Measurements from ENCODE around the gene RIOK3. TPM values are rescaled to one million over a fixed set of nuclear protein-coding genes. Genes with fewer than 3 reads are reported as not detected.

RIOK3 gene
- polyA plus RNA-seq, 1 experiment, result 48.2 TPM

DNA sequence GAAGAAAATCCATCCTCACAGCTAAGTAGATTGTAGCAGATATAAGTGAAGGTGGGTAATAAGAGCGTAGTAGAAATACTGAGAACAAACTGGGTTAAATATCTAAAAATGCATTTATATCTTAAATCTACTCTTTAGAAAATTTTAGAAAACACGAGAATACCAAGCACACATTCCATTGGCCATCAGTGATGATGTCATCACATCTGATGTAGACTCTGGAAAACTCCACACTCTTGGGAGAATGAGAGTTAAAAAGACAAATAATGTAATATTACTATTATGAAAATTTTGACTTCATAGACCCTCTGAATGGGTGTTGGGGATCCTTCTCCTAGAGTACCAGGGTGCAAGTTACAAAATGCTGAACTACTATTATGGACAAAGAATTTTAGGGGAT is 3.7 kb downstream of the RIOK3 start:
- no peak overlapping the region for H3K27ac ChIP-seq (ENCODE audit: low read depth, low read length)
- H3K27me3 ChIP-seq (ENCODE audit: control insufficient read depth, insufficient read depth, low read length), result no peaks in the 10 kb centered on the region
- ChIA-PET CTCF (interaction anchor here (0.8 to 1.3 kb wide), 2 partner anchors 41 to 325 kb away, joined by 3 to 4 read pairs; no protein-coding TSS in a partner anchor), POLR2A (no interaction called here)
- H3K9me3 ChIP-seq (ENCODE audit: control insufficient read depth, insufficient read depth, low read length), result no peaks in the 10 kb centered on the region
- no peak for DNase-seq (ENCODE audit: low read depth, low spot score)
- TF ChIP-seq, protein P1, sequence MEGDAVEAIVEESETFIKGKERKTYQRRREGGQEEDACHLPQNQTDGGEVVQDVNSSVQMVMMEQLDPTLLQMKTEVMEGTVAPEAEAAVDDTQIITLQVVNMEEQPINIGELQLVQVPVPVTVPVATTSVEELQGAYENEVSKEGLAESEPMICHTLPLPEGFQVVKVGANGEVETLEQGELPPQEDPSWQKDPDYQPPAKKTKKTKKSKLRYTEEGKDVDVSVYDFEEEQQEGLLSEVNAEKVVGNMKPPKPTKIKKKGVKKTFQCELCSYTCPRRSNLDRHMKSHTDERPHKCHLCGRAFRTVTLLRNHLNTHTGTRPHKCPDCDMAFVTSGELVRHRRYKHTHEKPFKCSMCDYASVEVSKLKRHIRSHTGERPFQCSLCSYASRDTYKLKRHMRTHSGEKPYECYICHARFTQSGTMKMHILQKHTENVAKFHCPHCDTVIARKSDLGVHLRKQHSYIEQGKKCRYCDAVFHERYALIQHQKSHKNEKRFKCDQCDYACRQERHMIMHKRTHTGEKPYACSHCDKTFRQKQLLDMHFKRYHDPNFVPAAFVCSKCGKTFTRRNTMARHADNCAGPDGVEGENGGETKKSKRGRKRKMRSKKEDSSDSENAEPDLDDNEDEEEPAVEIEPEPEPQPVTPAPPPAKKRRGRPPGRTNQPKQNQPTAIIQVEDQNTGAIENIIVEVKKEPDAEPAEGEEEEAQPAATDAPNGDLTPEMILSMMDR (IDR thresholded peaks at IDR 0.05; ENCODE audit: low read depth, low read length), result no peak
- H3K4me3 ChIP-seq (ENCODE audit: low read depth, low read length), result no peak overlapping the region

DNA sequence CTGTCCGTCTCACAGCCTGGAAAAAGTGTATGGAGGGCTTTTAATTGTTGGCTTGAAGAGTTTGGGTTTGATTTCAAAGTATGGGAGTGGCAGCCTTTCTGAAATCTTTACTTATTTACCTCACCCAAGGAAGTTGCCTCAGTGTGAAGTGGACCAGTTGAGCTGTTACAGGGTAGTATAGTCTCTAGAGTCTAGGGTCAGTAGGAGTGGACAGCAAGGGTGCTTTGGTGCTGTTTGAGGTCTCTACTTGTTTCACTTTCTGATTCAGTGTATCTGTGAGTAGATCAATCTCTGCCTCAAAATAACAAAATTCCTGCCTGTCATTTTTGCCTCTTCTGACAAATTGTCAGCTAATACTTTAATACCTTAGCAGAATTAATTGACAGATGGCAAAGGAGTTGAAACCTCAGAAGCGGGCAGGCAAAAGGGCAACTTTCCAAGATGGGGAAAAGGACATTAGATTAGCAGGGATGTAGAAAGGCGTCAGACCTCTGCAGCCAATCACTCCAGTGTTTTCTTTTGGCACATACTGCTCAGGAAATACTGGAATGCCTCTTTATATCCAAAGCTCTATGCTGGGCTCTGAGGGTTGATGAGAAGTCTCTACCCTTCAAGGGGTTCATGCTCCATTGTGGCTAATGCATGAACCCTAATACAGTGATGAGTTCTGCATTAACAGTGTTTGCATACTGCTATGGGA is 5.9 kb downstream of the RIOK3 start:
- TF ChIP-seq, protein P1 (IDR thresholded peaks at IDR 0.05; ENCODE audit: low read depth, low read length), result no peak
- CTCF ChIA-PET, result no interaction called here
- H3K27me3 ChIP-seq (ENCODE audit: control insufficient read depth, insufficient read depth, low read length), result no peaks in the 10 kb centered on the region
- no peak overlapping the region for H3K4me3 ChIP-seq (ENCODE audit: low read depth, low read length)
- H3K27ac ChIP-seq (ENCODE audit: low read depth, low read length), result peak overlapping the region; percentile 25
- POLR2A ChIA-PET, result no interaction called here
- no peak for DNase-seq (ENCODE audit: low read depth, low spot score)
- no peaks in the 10 kb centered on the region for H3K9me3 ChIP-seq (ENCODE audit: control insufficient read depth, insufficient read depth, low read length)

DNA sequence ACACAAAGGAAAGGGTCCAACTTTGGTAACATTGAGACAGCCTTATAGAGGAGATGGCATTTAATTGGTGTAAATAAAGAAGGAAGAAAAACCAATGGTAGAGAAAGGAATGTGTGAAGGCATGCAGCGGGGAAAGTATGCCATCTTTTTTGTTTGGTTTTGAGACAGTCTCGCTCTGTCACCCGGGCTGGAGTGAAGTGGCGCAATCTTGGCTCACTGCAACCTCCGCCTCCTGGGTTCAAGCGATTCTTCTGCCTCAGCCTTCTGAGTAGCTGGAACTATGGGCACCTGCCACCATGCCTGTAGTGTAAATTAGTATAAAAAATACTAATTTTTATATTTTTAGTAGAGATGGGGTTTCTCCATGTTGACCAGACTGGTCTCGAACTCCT is 6.4 kb downstream of the RIOK3 start:
- POLR2A ChIA-PET, result no interaction called here
- H3K4me3 ChIP-seq (ENCODE audit: low read depth, low read length), result no peak overlapping the region

DNA sequence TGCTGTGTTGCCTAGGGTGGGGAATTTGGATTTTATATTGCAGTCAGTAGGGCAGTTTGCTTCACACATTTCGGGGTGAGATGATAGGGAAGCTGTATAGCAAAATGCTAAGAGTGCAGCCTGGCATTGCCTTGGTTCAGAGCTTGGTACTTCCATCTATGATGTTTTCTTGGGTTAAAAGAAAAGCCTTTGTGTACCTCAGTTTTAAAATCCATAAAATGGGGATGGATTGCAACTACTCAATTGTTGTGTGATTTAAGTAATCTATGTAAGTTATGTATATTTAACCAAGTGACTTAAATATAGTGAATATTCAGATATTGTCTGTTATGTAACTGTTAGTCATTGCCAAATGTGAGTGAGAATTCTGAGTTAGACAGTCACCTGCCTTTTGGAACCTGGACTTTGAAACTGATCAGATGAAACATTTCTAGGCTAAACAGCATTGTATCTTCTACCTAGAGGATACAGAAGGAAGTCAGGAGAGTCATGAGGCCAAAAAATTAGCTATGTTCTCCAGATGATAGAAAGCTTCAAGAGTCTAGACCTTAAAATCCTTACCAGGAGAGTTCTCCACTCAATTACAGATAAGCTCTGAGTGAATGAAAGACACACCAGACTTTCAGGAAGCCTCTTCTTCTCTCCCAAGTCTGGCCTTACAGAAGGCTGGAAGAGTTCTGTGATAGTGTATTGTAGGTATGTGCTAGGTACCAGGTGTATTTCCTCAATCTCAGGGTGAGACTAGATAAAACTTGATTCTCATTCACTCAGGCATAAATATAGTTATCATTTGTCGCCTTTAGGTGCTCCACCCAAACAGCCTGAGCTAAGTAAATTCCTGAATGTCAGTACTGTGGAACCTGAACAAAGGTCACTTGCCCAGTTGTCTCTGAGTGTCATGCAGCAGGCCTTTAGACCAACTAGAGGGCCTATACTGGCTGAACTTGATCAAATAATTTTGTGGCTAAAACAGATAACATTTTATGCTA is 7.5 kb downstream of the RIOK3 start:
- DNase-seq (ENCODE audit: low read depth, low spot score), result no peak
- no peak overlapping the region for H3K27ac ChIP-seq (ENCODE audit: low read depth, low read length)
- no peak overlapping the region for H3K4me3 ChIP-seq (ENCODE audit: low read depth, low read length)
- ChIA-PET CTCF (interaction anchor here (1.1 to 1.4 kb wide), 2 partner anchors 9 to 429 kb away, joined by 3 to 4 read pairs; no protein-coding TSS in a partner anchor), POLR2A (no interaction called here)
- TF ChIP-seq, protein P1 (IDR thresholded peaks at IDR 0.05; ENCODE audit: low read depth, low read length), result no peak
- no peaks in the 10 kb centered on the region for H3K27me3 ChIP-seq (ENCODE audit: control insufficient read depth, insufficient read depth, low read length)
- no peaks in the 10 kb centered on the region for H3K9me3 ChIP-seq (ENCODE audit: control insufficient read depth, insufficient read depth, low read length)

More for the DNA sequence above, 6.4 kb downstream of the RIOK3 start:
- TF ChIP-seq, protein P1 (IDR thresholded peaks at IDR 0.05; ENCODE audit: low read depth, low read length), result no peak
- Histone ChIP-seq H3K27ac (ENCODE audit: low read depth, low read length) (no peak overlapping the region), H3K27me3 (ENCODE audit: control insufficient read depth, insufficient read depth, low read length) (no peaks in the 10 kb centered on the region), H3K9me3 (ENCODE audit: control insufficient read depth, insufficient read depth, low read length) (no peaks in the 10 kb centered on the region)
- CTCF ChIA-PET, result interaction anchor here (1.1 kb wide), 1 partner anchor 10 kb away, joined by 3 read pairs; no protein-coding TSS in a partner anchor
- DNase-seq (ENCODE audit: low read depth, low spot score), result no peak
